ENCODE data around the gene KCTD3.

DNA sequence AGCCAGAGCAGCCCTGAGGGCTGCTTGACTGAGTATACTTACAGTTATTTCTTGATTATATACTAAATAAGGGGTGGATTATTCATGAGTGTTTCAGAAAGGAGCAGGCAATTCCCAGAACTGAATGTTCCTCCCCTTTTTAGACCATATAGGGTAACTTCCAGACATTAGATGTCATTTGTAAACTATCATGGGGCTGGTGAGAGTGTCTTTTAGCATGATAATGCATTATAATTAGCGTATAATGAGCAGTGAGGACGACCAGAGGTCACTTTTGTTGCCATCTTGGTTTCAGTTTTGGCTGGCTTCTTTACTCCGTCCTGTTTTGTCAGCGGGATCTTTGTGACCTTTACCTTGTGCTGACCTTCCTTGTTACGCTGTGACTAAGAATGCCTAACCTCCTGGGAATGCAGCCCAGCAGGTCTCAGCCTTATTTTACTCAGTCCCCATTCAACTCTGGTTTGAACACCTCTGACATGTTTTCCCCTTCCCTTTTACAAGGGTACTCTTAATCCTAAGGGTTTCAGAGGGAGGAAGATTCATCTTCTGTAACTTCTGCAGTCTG lies 16.2 kb downstream of the KCTD3 start:
- TF ChIP-seq SMC3 (IDR thresholded peaks at IDR 0.05; ENCODE audit: borderline replicate concordance, low read length) = no peak
- TF ChIP-seq, protein P1, sequence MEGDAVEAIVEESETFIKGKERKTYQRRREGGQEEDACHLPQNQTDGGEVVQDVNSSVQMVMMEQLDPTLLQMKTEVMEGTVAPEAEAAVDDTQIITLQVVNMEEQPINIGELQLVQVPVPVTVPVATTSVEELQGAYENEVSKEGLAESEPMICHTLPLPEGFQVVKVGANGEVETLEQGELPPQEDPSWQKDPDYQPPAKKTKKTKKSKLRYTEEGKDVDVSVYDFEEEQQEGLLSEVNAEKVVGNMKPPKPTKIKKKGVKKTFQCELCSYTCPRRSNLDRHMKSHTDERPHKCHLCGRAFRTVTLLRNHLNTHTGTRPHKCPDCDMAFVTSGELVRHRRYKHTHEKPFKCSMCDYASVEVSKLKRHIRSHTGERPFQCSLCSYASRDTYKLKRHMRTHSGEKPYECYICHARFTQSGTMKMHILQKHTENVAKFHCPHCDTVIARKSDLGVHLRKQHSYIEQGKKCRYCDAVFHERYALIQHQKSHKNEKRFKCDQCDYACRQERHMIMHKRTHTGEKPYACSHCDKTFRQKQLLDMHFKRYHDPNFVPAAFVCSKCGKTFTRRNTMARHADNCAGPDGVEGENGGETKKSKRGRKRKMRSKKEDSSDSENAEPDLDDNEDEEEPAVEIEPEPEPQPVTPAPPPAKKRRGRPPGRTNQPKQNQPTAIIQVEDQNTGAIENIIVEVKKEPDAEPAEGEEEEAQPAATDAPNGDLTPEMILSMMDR (IDR thresholded peaks at IDR 0.05 in 2 of 3, conservative IDR thresholded peaks at IDR 0.05 in 1 of 3; ENCODE audit: control insufficient read depth in 2 of 3, extremely low read depth in 1 of 3, insufficient read depth in 1 of 3, low read depth in 3 of 3, low read length in 3 of 3) = no peak
- TF ChIP-seq EZH2 (IDR thresholded peaks at IDR 0.05; ENCODE audit: borderline replicate concordance, control insufficient read depth, low read depth, low read length) = no peak
- no peak for TF ChIP-seq EP300 (IDR thresholded peaks at IDR 0.05; ENCODE audit: borderline replicate concordance in 1 of 2, control insufficient read depth in 1 of 2, low read depth in 2 of 2, low read length in 2 of 2)
